HCT116 (cell line): ENCODE data around the gene INTS6L.

ENCODE experiments used
- CTCF ChIP-seq, 3 experiments: fragments of 200-600 bp in 1 of 3; sonication (generic) in 1 of 3; IDR thresholded peaks in 2 of 3; conservative IDR thresholded peaks in 1 of 3; 2 replicates each; pipeline ENCODE4 v1.5.1; 2012 to 2017; ENCODE audit warnings: low read depth in 2 of 3, low read length in 2 of 3, antibody characterized with exemption in 1 of 3, borderline replicate concordance in 1 of 3, control low read depth in 1 of 3, mild to moderate bottlenecking in 1 of 3, mixed read lengths in 1 of 3, mixed run types in 1 of 3, moderate library complexity in 1 of 3; ENCODE audit not compliant: insufficient read depth in 1 of 3
- EGR1 ChIP-seq: IDR thresholded peaks from 2 replicates; pipeline ENCODE4 v1.6.1; 2012; ENCODE audit warnings: low read depth
- EZH2phosphoT487 ChIP-seq: fragments of 200-600 bp; IDR thresholded peaks from 2 replicates; pipeline ENCODE4 v1.6.1; 2018; ENCODE audit warnings: antibody characterized with exemption, borderline replicate concordance
- MAX ChIP-seq: IDR thresholded peaks from 2 replicates; pipeline ENCODE4 v1.6.1; 2012
- POLR2A ChIP-seq: IDR thresholded peaks from 2 replicates; pipeline ENCODE4 v1.7.0; 2011; ENCODE audit warnings: borderline replicate concordance; ENCODE audit not compliant: insufficient read depth, insufficient read length; ENCODE audit errors: extremely low read depth
- POLR2AphosphoS5 ChIP-seq: IDR thresholded peaks from 2 replicates; pipeline ENCODE4 v1.6.1; 2011; ENCODE audit warnings: mild to moderate bottlenecking, low read depth, low read length, moderate library complexity
- RAD21 ChIP-seq: IDR thresholded peaks from 2 replicates; pipeline ENCODE4 v1.6.1; 2012; ENCODE audit warnings: low read depth, mild to moderate bottlenecking
- REST ChIP-seq: IDR thresholded peaks from 2 replicates; pipeline ENCODE4 v1.6.1; 2012; ENCODE audit warnings: low read depth
- SIN3A ChIP-seq: IDR thresholded peaks from 2 replicates; pipeline ENCODE4 v1.6.1; 2012; ENCODE audit warnings: low read depth
- SP1 ChIP-seq: IDR thresholded peaks from 2 replicates; pipeline ENCODE4 v1.6.1; 2012; ENCODE audit warnings: low read depth
- SRF ChIP-seq: IDR thresholded peaks from 2 replicates; pipeline ENCODE4 v1.6.1; 2012; ENCODE audit warnings: low read depth
- YY1 ChIP-seq: IDR thresholded peaks from 2 replicates; pipeline ENCODE4 v1.6.1; 2011; ENCODE audit warnings: low read length, low read depth, moderate library complexity, mild to moderate bottlenecking; ENCODE audit not compliant: insufficient replicate concordance; ENCODE audit errors: extremely low read depth
- ZFX ChIP-seq: fragments of 450-650 bp; IDR thresholded peaks from 2 replicates; pipeline ENCODE4 v1.6.1; 2017
- ZNF274 ChIP-seq: fragments of 200-500 bp; sonication (Bioruptor generic); IDR thresholded peaks from 2 replicates; pipeline ENCODE4 v1.6.1; 2014; ENCODE audit warnings: mild to moderate bottlenecking, low read depth, low read length, inconsistent platforms

GRCh38 chrX:135528756-135529155, 8.3 kb downstream of the INTS6L start:
- no peak for TF ChIP-seq CTCF (IDR thresholded peaks at IDR 0.05 in 2 of 3, conservative IDR thresholded peaks at IDR 0.05 in 1 of 3; ENCODE audit: borderline replicate concordance in 1 of 3, insufficient read depth in 1 of 3, low read depth in 2 of 3, low read length in 2 of 3)
- no peak for TF ChIP-seq POLR2AphosphoS5
- TF ChIP-seq SP1, result no peak
- no peak for TF ChIP-seq POLR2A
- TF ChIP-seq REST, result no peak
- TF ChIP-seq EZH2phosphoT487, result no peak
- no peak for TF ChIP-seq ZNF274
- no peak for TF ChIP-seq MAX
- TF ChIP-seq RAD21, result no peak
- TF ChIP-seq ZFX, result no peak
- TF ChIP-seq SIN3A, result no peak
- no peak for TF ChIP-seq SRF
- TF ChIP-seq YY1, result no peak
- no peak for TF ChIP-seq EGR1
